ENCODE data around the gene RBP4. TPM values are rescaled to one million over a fixed set of nuclear protein-coding genes. Genes with fewer than 3 reads are reported as not detected.

Gene RBP4
- total and polyA plus RNA-seq, 9 of the 15 experiments (the other 6 are each of a cell fraction or from before 2014, with no cell fraction given): 0.91 TPM; not detected in 8

DNA sequence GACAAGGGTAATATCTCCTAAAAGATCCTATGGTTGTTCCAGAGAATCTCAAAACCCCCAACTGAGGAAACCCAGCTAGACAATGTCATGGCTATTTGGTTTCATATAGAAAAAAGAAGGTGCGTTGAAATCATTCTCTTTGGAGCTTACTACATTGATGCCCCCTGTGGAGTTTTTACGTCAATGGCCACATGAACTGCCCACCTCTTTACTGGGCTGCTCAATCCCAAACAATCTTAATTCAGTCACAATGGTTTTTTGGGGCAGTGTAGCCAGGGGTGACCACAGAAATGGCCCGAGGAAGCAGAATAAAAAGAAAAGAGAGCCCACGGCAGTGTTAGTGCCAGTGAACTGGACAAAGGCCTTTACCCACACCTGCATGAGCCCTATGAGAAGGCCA is 7.8 kb downstream of the RBP4 start (continued):
- TF ChIP-seq, protein P1, sequence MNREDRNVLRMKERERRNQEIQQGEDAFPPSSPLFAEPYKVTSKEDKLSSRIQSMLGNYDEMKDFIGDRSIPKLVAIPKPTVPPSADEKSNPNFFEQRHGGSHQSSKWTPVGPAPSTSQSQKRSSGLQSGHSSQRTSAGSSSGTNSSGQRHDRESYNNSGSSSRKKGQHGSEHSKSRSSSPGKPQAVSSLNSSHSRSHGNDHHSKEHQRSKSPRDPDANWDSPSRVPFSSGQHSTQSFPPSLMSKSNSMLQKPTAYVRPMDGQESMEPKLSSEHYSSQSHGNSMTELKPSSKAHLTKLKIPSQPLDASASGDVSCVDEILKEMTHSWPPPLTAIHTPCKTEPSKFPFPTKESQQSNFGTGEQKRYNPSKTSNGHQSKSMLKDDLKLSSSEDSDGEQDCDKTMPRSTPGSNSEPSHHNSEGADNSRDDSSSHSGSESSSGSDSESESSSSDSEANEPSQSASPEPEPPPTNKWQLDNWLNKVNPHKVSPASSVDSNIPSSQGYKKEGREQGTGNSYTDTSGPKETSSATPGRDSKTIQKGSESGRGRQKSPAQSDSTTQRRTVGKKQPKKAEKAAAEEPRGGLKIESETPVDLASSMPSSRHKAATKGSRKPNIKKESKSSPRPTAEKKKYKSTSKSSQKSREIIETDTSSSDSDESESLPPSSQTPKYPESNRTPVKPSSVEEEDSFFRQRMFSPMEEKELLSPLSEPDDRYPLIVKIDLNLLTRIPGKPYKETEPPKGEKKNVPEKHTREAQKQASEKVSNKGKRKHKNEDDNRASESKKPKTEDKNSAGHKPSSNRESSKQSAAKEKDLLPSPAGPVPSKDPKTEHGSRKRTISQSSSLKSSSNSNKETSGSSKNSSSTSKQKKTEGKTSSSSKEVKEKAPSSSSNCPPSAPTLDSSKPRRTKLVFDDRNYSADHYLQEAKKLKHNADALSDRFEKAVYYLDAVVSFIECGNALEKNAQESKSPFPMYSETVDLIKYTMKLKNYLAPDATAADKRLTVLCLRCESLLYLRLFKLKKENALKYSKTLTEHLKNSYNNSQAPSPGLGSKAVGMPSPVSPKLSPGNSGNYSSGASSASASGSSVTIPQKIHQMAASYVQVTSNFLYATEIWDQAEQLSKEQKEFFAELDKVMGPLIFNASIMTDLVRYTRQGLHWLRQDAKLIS (CRISPR knock-in tag; IDR thresholded peaks at IDR 0.05): no peak
- TF ChIP-seq BDP1 (IDR thresholded peaks at IDR 0.05; ENCODE audit: insufficient read depth, insufficient read length): no peak
- TF ChIP-seq RBM39 (optimal IDR thresholded peaks at IDR 0.05; ENCODE audit: low read depth, low read length): no peak
- TF ChIP-seq, protein P2, sequence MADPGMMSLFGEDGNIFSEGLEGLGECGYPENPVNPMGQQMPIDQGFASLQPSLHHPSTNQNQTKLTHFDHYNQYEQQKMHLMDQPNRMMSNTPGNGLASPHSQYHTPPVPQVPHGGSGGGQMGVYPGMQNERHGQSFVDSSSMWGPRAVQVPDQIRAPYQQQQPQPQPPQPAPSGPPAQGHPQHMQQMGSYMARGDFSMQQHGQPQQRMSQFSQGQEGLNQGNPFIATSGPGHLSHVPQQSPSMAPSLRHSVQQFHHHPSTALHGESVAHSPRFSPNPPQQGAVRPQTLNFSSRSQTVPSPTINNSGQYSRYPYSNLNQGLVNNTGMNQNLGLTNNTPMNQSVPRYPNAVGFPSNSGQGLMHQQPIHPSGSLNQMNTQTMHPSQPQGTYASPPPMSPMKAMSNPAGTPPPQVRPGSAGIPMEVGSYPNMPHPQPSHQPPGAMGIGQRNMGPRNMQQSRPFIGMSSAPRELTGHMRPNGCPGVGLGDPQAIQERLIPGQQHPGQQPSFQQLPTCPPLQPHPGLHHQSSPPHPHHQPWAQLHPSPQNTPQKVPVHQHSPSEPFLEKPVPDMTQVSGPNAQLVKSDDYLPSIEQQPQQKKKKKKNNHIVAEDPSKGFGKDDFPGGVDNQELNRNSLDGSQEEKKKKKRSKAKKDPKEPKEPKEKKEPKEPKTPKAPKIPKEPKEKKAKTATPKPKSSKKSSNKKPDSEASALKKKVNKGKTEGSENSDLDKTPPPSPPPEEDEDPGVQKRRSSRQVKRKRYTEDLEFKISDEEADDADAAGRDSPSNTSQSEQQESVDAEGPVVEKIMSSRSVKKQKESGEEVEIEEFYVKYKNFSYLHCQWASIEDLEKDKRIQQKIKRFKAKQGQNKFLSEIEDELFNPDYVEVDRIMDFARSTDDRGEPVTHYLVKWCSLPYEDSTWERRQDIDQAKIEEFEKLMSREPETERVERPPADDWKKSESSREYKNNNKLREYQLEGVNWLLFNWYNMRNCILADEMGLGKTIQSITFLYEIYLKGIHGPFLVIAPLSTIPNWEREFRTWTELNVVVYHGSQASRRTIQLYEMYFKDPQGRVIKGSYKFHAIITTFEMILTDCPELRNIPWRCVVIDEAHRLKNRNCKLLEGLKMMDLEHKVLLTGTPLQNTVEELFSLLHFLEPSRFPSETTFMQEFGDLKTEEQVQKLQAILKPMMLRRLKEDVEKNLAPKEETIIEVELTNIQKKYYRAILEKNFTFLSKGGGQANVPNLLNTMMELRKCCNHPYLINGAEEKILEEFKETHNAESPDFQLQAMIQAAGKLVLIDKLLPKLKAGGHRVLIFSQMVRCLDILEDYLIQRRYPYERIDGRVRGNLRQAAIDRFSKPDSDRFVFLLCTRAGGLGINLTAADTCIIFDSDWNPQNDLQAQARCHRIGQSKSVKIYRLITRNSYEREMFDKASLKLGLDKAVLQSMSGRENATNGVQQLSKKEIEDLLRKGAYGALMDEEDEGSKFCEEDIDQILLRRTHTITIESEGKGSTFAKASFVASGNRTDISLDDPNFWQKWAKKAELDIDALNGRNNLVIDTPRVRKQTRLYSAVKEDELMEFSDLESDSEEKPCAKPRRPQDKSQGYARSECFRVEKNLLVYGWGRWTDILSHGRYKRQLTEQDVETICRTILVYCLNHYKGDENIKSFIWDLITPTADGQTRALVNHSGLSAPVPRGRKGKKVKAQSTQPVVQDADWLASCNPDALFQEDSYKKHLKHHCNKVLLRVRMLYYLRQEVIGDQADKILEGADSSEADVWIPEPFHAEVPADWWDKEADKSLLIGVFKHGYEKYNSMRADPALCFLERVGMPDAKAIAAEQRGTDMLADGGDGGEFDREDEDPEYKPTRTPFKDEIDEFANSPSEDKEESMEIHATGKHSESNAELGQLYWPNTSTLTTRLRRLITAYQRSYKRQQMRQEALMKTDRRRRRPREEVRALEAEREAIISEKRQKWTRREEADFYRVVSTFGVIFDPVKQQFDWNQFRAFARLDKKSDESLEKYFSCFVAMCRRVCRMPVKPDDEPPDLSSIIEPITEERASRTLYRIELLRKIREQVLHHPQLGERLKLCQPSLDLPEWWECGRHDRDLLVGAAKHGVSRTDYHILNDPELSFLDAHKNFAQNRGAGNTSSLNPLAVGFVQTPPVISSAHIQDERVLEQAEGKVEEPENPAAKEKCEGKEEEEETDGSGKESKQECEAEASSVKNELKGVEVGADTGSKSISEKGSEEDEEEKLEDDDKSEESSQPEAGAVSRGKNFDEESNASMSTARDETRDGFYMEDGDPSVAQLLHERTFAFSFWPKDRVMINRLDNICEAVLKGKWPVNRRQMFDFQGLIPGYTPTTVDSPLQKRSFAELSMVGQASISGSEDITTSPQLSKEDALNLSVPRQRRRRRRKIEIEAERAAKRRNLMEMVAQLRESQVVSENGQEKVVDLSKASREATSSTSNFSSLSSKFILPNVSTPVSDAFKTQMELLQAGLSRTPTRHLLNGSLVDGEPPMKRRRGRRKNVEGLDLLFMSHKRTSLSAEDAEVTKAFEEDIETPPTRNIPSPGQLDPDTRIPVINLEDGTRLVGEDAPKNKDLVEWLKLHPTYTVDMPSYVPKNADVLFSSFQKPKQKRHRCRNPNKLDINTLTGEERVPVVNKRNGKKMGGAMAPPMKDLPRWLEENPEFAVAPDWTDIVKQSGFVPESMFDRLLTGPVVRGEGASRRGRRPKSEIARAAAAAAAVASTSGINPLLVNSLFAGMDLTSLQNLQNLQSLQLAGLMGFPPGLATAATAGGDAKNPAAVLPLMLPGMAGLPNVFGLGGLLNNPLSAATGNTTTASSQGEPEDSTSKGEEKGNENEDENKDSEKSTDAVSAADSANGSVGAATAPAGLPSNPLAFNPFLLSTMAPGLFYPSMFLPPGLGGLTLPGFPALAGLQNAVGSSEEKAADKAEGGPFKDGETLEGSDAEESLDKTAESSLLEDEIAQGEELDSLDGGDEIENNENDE (IDR thresholded peaks at IDR 0.05; ENCODE audit: low read depth, low read length): no peak
- TF ChIP-seq KDM4B (IDR thresholded peaks at IDR 0.05; ENCODE audit: borderline replicate concordance in 2 of 2, low read depth in 1 of 2): no peak
- no peak for TF ChIP-seq ZNF282 (CRISPR knock-in tag; IDR thresholded peaks at IDR 0.05)
- TF ChIP-seq, protein P3, sequence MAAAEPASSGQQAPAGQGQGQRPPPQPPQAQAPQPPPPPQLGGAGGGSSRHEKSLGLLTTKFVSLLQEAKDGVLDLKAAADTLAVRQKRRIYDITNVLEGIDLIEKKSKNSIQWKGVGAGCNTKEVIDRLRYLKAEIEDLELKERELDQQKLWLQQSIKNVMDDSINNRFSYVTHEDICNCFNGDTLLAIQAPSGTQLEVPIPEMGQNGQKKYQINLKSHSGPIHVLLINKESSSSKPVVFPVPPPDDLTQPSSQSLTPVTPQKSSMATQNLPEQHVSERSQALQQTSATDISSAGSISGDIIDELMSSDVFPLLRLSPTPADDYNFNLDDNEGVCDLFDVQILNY (CRISPR knock-in tag; IDR thresholded peaks at IDR 0.05): no peak
- TF ChIP-seq, protein P4, sequence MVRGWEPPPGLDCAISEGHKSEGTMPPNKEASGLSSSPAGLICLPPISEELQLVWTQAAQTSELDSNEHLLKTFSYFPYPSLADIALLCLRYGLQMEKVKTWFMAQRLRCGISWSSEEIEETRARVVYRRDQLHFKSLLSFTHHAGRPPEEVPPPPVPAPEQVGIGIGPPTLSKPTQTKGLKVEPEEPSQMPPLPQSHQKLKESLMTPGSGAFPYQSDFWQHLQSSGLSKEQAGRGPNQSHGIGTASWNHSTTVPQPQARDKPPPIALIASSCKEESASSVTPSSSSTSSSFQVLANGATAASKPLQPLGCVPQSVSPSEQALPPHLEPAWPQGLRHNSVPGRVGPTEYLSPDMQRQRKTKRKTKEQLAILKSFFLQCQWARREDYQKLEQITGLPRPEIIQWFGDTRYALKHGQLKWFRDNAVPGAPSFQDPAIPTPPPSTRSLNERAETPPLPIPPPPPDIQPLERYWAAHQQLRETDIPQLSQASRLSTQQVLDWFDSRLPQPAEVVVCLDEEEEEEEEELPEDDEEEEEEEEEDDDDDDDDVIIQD (CRISPR knock-in tag; IDR thresholded peaks at IDR 0.05): no peak
